GM23338 (cell line): ENCODE data around the gene ARF3.

Experiments used
- CREB1 ChIP-seq: fragments of 250-450 bp; sonication (Bioruptor Pico); IDR thresholded peaks from 2 replicates; pipeline ENCODE4 v1.5.0; 2020; ENCODE audit warnings: low read depth, mild to moderate bottlenecking, moderate library complexity
- EZH2 ChIP-seq: fragments of 200-600 bp; sonication (generic); IDR thresholded peaks from one replicate; pipeline ENCODE4 v1.8.0; 2017; ENCODE audit warnings: antibody characterized with exemption, mild to moderate bottlenecking, low read depth; ENCODE audit not compliant: unreplicated experiment
- EZH2phosphoT487 ChIP-seq: fragments of 200-600 bp; sonication (generic); IDR thresholded peaks from one replicate; pipeline ENCODE4 v1.8.1; 2018; ENCODE audit warnings: antibody characterized with exemption; ENCODE audit not compliant: unreplicated experiment
- JUNB ChIP-seq: IDR thresholded peaks from one replicate; pipeline ENCODE4 v1.6.1; 2016; ENCODE audit warnings: antibody characterized with exemption; ENCODE audit not compliant: unreplicated experiment
- NANOG ChIP-seq: IDR thresholded peaks from 2 replicates; pipeline ENCODE4 v1.6.1; 2016; ENCODE audit warnings: antibody characterized with exemption, borderline replicate concordance
- POLR2AphosphoS5 ChIP-seq: IDR thresholded peaks from 2 replicates; pipeline ENCODE4 v1.6.1; 2016; ENCODE audit warnings: antibody characterized with exemption, low read depth
- STAT1 ChIP-seq: IDR thresholded peaks from one replicate; pipeline ENCODE4 v1.6.1; 2016; ENCODE audit warnings: antibody characterized with exemption; ENCODE audit not compliant: unreplicated experiment
- ZNF114 ChIP-seq: fragments of 250-450 bp; sonication (Bioruptor Pico); IDR thresholded peaks from 2 replicates; pipeline ENCODE4 v1.5.0; 2020; ENCODE audit warnings: mild to moderate bottlenecking, moderate library complexity
- ZNF331 ChIP-seq: fragments of 250-450 bp; sonication (Bioruptor Pico); IDR thresholded peaks from 2 replicates; pipeline ENCODE4 v1.5.0; 2020; ENCODE audit warnings: low read depth, mild to moderate bottlenecking, moderate library complexity
- TF ChIP-seq, protein P1 (sequence below), 2 experiments: fragments of 200-600 bp in 1 of 2; sonication (generic) in 1 of 2; conservative IDR thresholded peaks; 2 replicates each; pipeline versions ENCODE4 v1.5.1 to v1.6.1; 2016 to 2017; ENCODE audit warnings: antibody characterized with exemption in 2 of 2, low read depth in 2 of 2, mild to moderate bottlenecking in 2 of 2, moderate library complexity in 1 of 2
- TF ChIP-seq, protein P2 (sequence below): IDR thresholded peaks from one replicate; pipeline ENCODE4 v1.6.1; 2018; ENCODE audit warnings: antibody characterized with exemption; ENCODE audit not compliant: unreplicated experiment
- TF ChIP-seq, protein P3 (sequence below): fragments of 250-450 bp; sonication (Bioruptor Pico); IDR thresholded peaks from 2 replicates; pipeline ENCODE4 v1.5.0; 2020; ENCODE audit warnings: mild to moderate bottlenecking, moderate library complexity
- TF ChIP-seq, protein P4 (sequence below): IDR thresholded peaks from 2 replicates; pipeline ENCODE4 v1.6.1; 2016; ENCODE audit warnings: antibody characterized with exemption

DNA sequence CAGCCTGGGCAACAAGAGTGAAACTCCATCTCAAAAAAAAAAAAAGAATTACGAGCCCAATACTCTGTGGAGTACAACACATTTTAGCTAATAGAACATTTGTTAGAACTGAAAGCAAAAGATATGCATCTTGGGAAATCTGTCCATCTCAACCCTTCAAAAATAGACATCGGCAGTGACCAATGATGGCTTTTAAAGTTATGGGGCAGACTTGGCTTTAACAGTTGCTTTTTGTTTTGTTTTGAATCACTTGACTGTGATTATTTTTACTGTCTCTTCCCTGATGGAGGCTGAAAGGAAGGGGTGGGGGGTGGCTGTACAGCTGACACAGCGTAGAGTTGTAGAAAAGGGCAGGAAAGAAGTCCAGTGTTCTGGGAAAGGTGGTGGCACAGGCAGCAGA lies 34.2 kb downstream of the ARF3 start:
- TF ChIP-seq, protein P1, sequence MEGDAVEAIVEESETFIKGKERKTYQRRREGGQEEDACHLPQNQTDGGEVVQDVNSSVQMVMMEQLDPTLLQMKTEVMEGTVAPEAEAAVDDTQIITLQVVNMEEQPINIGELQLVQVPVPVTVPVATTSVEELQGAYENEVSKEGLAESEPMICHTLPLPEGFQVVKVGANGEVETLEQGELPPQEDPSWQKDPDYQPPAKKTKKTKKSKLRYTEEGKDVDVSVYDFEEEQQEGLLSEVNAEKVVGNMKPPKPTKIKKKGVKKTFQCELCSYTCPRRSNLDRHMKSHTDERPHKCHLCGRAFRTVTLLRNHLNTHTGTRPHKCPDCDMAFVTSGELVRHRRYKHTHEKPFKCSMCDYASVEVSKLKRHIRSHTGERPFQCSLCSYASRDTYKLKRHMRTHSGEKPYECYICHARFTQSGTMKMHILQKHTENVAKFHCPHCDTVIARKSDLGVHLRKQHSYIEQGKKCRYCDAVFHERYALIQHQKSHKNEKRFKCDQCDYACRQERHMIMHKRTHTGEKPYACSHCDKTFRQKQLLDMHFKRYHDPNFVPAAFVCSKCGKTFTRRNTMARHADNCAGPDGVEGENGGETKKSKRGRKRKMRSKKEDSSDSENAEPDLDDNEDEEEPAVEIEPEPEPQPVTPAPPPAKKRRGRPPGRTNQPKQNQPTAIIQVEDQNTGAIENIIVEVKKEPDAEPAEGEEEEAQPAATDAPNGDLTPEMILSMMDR (conservative IDR thresholded peaks at IDR 0.05; ENCODE audit: low read depth in 2 of 2): no peak
- no peak for TF ChIP-seq EZH2
- TF ChIP-seq, protein P2, sequence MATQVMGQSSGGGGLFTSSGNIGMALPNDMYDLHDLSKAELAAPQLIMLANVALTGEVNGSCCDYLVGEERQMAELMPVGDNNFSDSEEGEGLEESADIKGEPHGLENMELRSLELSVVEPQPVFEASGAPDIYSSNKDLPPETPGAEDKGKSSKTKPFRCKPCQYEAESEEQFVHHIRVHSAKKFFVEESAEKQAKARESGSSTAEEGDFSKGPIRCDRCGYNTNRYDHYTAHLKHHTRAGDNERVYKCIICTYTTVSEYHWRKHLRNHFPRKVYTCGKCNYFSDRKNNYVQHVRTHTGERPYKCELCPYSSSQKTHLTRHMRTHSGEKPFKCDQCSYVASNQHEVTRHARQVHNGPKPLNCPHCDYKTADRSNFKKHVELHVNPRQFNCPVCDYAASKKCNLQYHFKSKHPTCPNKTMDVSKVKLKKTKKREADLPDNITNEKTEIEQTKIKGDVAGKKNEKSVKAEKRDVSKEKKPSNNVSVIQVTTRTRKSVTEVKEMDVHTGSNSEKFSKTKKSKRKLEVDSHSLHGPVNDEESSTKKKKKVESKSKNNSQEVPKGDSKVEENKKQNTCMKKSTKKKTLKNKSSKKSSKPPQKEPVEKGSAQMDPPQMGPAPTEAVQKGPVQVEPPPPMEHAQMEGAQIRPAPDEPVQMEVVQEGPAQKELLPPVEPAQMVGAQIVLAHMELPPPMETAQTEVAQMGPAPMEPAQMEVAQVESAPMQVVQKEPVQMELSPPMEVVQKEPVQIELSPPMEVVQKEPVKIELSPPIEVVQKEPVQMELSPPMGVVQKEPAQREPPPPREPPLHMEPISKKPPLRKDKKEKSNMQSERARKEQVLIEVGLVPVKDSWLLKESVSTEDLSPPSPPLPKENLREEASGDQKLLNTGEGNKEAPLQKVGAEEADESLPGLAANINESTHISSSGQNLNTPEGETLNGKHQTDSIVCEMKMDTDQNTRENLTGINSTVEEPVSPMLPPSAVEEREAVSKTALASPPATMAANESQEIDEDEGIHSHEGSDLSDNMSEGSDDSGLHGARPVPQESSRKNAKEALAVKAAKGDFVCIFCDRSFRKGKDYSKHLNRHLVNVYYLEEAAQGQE: no peak
- TF ChIP-seq JUNB: no peak
- no peak for TF ChIP-seq EZH2phosphoT487
- TF ChIP-seq POLR2AphosphoS5: no peak
- TF ChIP-seq NANOG: no peak
- TF ChIP-seq, protein P3, sequence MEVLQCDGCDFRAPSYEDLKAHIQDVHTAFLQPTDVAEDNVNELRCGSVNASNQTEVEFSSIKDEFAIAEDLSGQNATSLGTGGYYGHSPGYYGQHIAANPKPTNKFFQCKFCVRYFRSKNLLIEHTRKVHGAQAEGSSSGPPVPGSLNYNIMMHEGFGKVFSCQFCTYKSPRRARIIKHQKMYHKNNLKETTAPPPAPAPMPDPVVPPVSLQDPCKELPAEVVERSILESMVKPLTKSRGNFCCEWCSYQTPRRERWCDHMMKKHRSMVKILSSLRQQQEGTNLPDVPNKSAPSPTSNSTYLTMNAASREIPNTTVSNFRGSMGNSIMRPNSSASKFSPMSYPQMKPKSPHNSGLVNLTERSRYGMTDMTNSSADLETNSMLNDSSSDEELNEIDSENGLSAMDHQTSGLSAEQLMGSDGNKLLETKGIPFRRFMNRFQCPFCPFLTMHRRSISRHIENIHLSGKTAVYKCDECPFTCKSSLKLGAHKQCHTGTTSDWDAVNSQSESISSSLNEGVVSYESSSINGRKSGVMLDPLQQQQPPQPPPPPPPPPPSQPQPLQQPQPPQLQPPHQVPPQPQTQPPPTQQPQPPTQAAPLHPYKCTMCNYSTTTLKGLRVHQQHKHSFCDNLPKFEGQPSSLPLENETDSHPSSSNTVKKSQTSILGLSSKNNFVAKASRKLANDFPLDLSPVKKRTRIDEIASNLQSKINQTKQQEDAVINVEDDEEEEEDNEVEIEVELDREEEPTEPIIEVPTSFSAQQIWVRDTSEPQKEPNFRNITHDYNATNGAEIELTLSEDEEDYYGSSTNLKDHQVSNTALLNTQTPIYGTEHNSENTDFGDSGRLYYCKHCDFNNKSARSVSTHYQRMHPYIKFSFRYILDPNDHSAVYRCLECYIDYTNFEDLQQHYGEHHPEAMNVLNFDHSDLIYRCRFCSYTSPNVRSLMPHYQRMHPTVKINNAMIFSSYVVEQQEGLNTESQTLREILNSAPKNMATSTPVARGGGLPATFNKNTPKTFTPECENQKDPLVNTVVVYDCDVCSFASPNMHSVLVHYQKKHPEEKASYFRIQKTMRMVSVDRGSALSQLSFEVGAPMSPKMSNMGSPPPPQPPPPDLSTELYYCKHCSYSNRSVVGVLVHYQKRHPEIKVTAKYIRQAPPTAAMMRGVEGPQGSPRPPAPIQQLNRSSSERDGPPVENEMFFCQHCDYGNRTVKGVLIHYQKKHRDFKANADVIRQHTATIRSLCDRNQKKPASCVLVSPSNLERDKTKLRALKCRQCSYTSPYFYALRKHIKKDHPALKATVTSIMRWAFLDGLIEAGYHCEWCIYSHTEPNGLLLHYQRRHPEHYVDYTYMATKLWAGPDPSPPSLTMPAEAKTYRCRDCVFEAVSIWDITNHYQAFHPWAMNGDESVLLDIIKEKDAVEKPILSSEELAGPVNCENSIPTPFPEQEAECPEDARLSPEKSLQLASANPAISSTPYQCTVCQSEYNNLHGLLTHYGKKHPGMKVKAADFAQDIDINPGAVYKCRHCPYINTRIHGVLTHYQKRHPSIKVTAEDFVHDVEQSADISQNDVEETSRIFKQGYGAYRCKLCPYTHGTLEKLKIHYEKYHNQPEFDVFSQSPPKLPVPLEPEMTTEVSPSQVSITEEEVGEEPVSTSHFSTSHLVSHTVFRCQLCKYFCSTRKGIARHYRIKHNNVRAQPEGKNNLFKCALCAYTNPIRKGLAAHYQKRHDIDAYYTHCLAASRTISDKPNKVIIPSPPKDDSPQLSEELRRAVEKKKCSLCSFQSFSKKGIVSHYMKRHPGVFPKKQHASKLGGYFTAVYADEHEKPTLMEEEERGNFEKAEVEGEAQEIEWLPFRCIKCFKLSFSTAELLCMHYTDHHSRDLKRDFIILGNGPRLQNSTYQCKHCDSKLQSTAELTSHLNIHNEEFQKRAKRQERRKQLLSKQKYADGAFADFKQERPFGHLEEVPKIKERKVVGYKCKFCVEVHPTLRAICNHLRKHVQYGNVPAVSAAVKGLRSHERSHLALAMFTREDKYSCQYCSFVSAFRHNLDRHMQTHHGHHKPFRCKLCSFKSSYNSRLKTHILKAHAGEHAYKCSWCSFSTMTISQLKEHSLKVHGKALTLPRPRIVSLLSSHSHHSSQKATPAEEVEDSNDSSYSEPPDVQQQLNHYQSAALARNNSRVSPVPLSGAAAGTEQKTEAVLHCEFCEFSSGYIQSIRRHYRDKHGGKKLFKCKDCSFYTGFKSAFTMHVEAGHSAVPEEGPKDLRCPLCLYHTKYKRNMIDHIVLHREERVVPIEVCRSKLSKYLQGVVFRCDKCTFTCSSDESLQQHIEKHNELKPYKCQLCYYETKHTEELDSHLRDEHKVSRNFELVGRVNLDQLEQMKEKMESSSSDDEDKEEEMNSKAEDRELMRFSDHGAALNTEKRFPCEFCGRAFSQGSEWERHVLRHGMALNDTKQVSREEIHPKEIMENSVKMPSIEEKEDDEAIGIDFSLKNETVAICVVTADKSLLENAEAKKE (CRISPR knock-in tag): no peak
- TF ChIP-seq, protein P4, sequence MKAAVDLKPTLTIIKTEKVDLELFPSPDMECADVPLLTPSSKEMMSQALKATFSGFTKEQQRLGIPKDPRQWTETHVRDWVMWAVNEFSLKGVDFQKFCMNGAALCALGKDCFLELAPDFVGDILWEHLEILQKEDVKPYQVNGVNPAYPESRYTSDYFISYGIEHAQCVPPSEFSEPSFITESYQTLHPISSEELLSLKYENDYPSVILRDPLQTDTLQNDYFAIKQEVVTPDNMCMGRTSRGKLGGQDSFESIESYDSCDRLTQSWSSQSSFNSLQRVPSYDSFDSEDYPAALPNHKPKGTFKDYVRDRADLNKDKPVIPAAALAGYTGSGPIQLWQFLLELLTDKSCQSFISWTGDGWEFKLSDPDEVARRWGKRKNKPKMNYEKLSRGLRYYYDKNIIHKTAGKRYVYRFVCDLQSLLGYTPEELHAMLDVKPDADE: no peak
- TF ChIP-seq CREB1 (CRISPR knock-in tag): no peak
- no peak for TF ChIP-seq STAT1
- no peak for TF ChIP-seq ZNF331
- no peak for TF ChIP-seq ZNF114 (CRISPR knock-in tag)
